HEK293 (cell line): ENCODE results near the gene ARHGAP24.

Experiments used
- ATF2 ChIP-seq: fragments of 450-650 bp; formaldehyde crosslinking; IDR thresholded peaks from 2 replicates; pipeline ENCODE4 v1.5.1; 2016; ENCODE audit warnings: missing biosample characterization, missing genetic modification characterization, low read depth
- FEZF1 ChIP-seq: fragments of 450-650 bp; formaldehyde crosslinking; IDR thresholded peaks from 2 replicates; pipeline ENCODE4 v1.5.1; 2016; ENCODE audit warnings: missing biosample characterization, missing genetic modification characterization
- HOXA7 ChIP-seq: sonication (generic); formaldehyde crosslinking; IDR thresholded peaks from 2 replicates; pipeline ENCODE4 v1.8.1; 2022; ENCODE audit warnings: missing genetic modification reagents, borderline replicate concordance
- KLF9 ChIP-seq: fragments of 450-650 bp; formaldehyde crosslinking; IDR thresholded peaks from 2 replicates; pipeline ENCODE4 v1.5.1; 2016; ENCODE audit warnings: missing biosample characterization, missing genetic modification characterization, low read depth
- PATZ1 ChIP-seq: fragments of 450-650 bp; formaldehyde crosslinking; IDR thresholded peaks from 2 replicates; pipeline ENCODE4 v1.5.1; 2016; ENCODE audit warnings: missing biosample characterization, missing genetic modification characterization
- ZNF248 ChIP-seq: fragments of 450-650 bp; formaldehyde crosslinking; IDR thresholded peaks from 2 replicates; pipeline ENCODE4 v1.5.1; 2017; ENCODE audit warnings: missing biosample characterization, missing genetic modification characterization
- ZNF280D ChIP-seq: fragments of 450-650 bp; formaldehyde crosslinking; IDR thresholded peaks from 2 replicates; pipeline ENCODE4 v1.5.1; 2016; ENCODE audit warnings: missing biosample characterization, missing genetic modification characterization
- ZNF433 ChIP-seq: fragments of 450-650 bp; formaldehyde crosslinking; IDR thresholded peaks from 2 replicates; pipeline ENCODE4 v1.5.1; 2016; ENCODE audit warnings: missing biosample characterization, missing genetic modification characterization, low read depth
- TF ChIP-seq, protein P1 (sequence below): fragments of 450-650 bp; formaldehyde crosslinking; IDR thresholded peaks from 2 replicates; pipeline ENCODE4 v1.5.1; 2016; ENCODE audit warnings: missing biosample characterization, missing genetic modification characterization

- TF ChIP-seq ZNF433 (tag by site-specific recombination) (no peak), ZNF280D (no peak), FEZF1 (tag by site-specific recombination) (no peak), ATF2 (no peak), PATZ1 (tag by site-specific recombination) (no peak), HOXA7 (CRISPR knock-in tag) (no peak), KLF9 (tag by site-specific recombination) (no peak), ZNF248 (no peak)
- TF ChIP-seq, protein P1, sequence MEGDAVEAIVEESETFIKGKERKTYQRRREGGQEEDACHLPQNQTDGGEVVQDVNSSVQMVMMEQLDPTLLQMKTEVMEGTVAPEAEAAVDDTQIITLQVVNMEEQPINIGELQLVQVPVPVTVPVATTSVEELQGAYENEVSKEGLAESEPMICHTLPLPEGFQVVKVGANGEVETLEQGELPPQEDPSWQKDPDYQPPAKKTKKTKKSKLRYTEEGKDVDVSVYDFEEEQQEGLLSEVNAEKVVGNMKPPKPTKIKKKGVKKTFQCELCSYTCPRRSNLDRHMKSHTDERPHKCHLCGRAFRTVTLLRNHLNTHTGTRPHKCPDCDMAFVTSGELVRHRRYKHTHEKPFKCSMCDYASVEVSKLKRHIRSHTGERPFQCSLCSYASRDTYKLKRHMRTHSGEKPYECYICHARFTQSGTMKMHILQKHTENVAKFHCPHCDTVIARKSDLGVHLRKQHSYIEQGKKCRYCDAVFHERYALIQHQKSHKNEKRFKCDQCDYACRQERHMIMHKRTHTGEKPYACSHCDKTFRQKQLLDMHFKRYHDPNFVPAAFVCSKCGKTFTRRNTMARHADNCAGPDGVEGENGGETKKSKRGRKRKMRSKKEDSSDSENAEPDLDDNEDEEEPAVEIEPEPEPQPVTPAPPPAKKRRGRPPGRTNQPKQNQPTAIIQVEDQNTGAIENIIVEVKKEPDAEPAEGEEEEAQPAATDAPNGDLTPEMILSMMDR: no peak
Measured at GRCh38 chr4:86015412-86016350, 540.7 kb downstream of the ARHGAP24 start.
